ENCODE measurements around the gene UCK1.

UCK1 gene

GRCh38 chr9:131475111-131475955 is 55.7 kb downstream of the UCK1 start:
- DNase-seq: no peak

DNA sequence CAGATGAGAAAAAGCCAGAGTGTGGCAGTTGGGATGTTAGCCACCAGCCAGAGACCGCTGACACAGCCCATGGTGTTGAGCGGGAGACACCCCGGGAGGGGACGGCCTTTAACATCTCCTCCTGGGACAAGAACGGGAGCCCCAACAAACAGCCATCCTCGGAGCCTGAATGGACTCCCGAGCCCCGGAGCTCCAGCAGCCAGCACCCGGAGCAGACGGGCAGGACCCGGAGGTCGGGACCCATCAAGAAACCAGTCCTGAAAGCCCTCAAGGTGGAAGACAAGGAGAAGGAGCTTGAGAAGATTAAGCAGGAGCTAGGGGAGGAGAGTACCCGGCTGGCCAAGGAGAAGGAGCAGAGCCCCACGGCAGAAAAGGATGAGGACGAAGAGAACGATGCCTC is 56.4 kb downstream of the UCK1 start:
- DNase-seq: no peak

- DNase-seq: no peak
Observed at GRCh38 chr9:131473891-131474290, 57.2 kb downstream of the UCK1 start.

Measured in NCI-H69 (cell line).